GM18868 (cell line): ENCODE data around the gene GLG1.
"Not testable (repeated sequence)": the region's sequence is repeated elsewhere in the genome, so short reads cannot be mapped to it uniquely, and the experiment has no call there.

Source experiments
- ATAC-seq: cut with Tn5 transposase; IDR thresholded peaks from one replicate; pipeline ENCODE4 v1.9.1; 2021; ENCODE audit warnings: mild to moderate bottlenecking, moderate library complexity; ENCODE audit not compliant: unreplicated experiment

The GLG1 gene

DNA sequence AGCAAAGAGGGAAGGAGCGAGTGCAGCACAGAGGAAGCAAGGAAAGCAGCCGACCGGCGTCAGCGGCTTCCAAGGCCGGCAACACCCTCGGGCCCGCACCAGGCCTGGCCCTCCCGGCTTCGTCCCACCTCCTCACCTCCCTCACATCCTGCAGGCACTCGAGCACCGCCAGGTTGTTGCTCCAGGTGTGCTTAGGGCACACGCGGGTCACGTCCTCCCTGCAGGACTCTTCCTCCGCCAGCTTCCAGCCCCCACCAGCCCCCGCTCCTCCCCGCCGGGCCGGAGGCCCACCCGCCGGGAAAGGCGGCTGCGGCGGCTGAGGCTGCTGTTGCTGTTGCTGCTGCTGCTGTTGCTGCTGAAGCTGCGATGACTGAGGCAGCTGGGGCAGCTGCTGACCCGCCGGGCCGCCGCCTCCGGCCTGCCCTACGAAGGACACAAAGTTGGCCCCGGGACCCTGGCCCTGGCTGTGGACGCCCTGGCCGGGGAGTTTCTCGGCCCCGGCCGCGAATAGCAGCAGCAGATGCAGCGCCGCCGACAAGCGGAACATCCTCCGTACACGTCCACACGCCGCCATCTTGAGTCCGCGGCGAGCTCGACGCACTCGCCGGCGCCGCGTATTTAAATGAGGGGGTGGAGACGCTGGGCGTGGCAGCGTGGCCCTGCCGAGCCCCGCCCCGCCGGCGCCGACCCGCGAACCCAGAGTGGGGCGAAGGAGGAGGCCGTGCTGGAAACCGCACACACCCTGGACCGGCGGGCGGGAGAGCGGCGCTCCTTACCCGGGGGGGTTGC, at the start of gene GLG1:
TSS of gene GLG1 (minus strand) at position 594 of the 789 bp plus-strand sequence. CDS start at position 574, 20 bp downstream.
- peak; percentile 94 for ATAC-seq

DNA sequence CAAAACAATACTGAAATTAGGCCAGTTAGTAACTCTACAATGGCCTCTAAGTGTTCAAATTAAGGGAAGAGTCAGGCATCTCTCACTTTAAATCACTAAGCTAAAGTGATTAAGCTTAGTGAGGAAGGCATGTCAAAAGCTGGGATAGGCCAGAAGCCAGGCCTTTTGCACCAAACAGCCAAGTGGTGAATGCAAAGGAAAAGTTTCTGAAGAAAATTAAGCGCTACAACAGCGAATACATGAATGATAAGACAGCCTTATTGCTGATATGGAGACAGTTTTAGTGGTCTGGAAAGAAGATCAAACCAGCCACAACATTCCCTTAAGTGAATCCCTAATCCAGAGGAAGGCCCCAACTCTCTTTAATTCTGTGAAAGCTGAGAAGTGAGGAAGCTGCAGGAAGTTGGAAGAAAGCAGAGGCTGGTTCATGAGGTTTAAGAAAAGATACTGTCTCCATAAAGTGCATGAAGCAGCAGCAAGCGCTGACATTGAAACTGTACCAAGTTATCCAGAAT, 47.7 kb upstream of the GLG1 start:
- ATAC-seq, result no peak

DNA sequence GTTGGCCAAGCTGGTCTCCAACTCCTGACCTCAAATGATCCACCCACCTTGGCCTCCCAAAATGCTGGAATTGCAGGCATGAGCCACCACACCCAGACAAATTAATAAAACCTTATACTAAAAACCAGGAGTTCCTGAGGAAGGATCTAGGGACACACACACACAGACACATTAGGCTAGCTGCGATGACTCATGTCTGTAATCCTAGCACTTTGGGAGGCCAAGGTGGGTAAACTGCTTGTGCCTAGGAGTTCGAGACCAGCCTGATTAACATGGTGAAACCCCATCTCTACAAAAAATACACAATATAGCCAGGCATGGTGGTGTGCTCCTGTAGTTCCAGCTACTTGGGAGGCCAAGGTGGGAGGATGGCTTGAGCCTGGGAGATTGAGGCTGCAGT, 46.0 kb upstream of the GLG1 start:
- ATAC-seq, result not testable (repeated sequence)

DNA sequence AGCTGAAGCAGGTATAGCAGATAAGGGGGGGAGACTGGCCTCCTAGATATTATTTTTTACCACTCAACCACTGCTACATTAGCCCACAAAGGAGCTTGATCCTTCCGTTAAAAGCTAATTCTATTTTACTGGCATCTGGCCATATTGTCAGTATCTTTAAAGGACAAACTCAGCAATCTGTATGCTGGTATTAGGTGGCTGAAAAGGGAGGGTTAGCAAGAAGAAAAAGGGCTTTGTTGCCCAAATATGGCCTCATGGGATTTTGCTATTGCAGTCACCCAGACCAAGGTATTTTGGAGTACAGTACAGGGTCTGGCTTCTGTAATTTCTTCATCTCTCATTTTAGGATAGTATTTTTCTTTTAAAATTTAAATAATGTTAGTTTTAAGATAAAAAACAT, 45.3 kb upstream of the GLG1 start:
- no peak for ATAC-seq

DNA sequence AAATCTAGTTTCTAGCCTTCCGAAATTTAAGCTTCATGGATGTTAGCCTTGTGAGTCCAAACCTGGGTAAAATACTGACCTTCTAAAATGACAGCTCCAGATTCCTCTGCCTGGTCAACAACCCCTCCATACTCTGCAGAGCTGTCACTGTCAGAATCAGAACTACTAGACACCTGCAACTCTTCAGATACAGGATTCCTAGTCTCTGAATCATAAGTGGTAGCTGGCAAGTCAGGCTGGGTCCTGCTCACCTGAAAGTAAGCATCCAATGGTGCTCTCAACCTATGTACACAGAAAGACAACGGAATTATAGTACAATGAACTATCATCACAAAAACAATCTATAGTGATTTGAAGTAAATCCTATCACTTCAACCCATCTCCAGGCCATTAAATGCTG, 44.9 kb upstream of the GLG1 start:
- no peak for ATAC-seq

DNA sequence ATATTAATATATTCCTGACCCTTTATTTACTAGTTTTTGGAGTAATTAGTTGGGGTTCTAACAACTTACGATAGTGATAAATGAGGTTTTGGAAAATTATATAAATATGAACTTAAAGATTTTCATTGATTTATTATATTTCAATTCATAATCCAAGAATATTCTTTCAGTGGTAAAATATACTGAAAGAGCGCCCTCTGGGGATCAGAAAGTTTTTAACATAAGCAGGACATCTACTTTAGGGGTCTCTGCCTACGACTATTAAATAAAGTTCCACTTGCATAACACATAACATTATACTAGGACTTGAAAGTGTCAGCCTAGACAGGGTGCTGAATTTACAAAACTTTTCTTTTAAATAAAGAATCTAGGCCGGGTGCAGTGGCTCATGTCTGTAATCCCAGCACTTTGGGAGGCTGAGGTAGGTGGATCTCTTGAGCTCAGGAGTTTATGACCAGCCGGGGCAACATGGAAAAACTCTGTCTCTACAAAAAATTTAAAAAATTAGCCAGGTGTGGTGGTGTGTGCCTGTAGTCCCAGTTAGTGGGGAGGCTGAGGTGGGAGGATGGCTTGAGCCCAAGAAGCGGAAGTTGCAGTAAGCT, 44.2 kb upstream of the GLG1 start:
- ATAC-seq, result no peak

DNA sequence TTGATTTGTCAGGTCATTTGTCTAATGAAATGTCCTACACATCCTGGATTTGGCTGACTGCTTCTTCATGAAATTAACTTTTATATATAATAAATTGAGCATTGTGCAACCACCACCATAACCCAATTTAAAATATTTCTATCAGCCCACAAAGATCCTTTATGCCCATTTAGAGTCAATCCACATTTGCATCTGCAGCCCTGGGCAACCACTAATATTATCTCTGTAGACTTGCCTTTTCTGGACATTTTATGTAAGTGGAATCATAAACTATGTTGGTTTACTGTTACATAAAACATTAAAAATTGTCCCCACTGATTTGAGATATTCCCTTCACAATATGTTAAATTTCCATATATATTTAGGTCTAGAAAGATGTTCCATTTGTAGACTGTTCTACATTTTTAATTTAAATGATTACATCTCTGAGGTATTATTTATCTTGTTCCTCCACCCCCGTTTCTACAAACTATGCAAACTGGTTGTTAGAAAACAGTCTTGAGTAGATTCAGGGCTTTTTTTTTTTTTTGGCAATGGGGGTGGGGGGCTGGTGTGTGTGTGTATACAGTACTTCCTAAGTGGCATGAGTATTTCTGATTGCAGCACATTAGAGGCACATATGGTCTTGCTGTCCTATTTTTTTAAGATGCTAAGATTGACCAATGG, 43.1 kb upstream of the GLG1 start:
- ATAC-seq, result no peak

DNA sequence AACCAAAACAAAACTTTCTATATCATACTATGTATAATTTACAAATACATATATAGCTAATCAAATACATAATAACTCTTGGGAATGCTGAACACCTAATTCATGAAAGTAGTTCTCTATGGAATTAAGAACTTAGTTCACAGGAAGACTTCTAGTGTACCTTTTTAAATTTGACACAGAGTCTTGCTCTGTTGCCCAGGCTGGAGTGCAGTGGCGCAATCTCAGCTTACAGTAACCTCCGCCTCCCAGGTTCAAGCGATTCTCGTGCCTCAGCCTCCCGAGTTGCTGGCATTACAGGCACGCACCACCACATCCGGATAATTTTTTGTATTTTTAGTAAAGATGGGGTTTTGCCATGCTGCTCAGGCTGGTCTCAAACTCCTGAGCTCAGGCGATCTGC, 35.1 kb upstream of the GLG1 start:
- ATAC-seq, result no peak

DNA sequence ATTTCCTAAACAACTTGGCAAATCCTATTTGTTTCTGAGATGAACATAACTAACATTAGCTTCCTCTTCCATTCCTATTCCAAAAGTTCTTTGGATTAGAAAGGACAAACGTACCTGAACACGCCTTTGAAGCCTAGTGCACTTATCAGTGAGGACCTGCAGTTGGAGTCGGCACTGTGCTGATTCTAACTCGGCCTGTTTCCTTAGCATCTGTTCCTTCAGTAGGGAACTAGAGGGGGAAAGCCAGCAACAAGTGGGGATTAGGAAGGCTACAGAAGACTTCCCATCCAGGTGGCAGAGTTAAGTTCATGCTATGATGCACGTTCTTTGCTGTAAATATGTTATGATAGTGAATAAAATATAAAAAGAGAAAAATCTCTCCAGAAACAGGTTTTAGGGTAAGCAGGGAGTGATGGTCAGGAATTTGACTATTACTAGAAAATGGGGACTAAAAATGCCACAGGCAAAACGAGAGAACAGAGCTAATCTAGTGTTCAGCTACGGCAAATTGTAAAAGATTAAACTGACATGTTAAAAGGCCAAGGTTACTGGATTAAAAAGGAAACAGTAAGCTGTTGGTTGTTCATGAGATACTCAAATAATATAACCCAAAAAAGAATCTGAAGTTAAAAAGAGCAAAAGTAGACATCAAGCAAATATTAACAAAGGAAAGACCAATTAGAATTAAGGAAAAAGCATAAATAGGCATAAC, 31.0 kb upstream of the GLG1 start:
- no peak for ATAC-seq

DNA sequence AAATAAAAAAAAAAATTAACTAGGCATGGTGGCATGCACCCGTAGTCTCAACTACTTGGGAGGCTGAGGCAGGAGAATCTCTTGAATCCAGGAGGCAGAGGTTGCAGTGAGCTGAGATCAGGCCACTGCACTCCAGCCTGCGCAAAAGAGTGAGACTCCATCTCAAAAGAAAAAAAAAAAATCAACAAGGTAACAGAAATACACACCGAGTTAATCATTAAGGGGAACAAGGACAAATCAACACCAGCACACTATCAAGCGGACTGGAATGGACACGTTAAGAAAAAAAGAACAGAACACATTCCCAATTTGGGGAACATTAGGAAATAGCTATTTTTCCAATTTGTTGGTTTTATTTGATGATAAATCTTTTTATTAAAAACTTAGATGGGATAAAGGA, 28.4 kb upstream of the GLG1 start:
- no peak for ATAC-seq

DNA sequence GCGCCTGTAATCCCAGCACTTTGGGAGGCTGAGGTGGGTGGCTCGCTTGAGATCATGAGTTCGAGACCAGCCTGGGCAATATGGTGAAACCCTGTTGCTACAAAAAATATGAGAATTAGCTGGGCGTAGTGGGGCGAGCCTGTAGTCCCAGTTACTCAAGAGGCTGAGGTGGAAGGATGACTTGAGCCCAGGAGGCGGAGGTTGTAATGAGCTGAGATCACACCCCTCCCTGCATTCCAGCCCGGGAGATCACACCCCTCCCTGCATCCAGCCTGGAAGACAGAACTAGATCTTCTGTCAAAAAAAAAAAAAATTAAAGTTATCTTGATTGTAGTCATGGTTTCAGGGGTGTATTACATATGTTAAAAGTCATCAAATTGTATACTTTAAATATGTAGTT, 26.8 kb upstream of the GLG1 start:
- ATAC-seq, result no peak

DNA sequence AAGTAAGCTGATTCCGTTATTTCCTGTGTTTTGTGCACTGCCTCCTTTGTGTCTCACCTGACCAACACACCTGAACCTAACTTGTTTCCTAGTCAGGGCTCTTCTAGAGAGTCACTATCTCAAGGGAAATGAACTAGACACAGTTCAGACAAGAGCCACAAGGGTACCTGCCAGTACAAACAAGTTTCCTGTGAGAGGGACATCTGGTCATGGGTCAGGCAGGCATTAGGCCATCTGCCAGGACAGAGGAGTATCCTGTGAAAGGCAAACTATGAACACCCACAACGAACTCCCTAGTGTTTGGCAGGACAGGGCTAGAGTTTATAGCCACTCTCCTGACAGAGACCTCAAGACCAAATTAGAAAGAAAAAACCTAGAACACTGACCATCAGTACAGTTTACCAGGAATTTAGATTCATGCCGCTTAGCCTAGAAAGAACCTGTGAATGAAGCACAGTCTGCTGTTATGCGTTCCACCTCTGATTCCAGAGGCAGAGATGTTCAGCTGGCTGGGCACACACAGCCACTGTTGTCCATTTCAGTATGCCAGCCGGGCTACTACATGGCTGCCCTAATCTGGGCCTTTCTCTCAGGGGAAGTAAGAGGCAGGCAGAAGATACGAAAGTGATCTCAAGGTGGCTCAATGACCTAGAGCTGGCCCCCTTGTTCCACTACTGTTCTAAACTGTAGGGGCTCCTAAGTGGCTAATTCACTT, 20.7 kb upstream of the GLG1 start:
- no peak for ATAC-seq

DNA sequence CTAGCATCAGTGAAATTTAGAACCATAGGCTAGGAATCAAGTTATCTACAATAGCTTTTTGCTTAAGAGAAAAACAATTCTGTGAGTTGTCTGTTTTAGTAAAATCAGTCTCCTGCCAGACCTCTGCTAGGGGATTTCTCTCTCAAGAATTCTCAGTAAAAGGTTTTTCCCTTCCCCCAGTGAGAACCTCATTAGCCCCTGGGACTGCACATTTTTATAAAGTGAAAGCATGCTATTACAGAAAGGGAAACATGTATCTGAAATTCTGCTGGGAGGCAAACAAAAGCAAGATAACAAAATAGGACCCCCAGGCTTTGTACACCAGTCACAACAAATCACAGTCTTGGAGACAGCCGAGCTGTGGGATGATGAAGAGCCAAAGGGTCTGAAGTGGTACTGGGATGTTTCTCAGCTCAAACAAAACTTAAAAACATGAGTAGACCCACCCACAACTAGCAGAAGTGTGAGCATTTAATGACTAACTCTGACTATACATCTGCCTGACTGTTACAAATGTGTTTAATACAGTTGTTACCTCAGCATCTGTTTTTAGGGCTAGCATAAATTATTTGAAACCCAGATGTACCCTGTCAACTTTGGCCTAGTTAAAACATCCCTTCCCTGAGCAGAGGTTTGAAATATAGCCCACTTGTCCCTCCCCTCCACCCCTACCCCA, 20.0 kb upstream of the GLG1 start:
- ATAC-seq, result peak; percentile 67

DNA sequence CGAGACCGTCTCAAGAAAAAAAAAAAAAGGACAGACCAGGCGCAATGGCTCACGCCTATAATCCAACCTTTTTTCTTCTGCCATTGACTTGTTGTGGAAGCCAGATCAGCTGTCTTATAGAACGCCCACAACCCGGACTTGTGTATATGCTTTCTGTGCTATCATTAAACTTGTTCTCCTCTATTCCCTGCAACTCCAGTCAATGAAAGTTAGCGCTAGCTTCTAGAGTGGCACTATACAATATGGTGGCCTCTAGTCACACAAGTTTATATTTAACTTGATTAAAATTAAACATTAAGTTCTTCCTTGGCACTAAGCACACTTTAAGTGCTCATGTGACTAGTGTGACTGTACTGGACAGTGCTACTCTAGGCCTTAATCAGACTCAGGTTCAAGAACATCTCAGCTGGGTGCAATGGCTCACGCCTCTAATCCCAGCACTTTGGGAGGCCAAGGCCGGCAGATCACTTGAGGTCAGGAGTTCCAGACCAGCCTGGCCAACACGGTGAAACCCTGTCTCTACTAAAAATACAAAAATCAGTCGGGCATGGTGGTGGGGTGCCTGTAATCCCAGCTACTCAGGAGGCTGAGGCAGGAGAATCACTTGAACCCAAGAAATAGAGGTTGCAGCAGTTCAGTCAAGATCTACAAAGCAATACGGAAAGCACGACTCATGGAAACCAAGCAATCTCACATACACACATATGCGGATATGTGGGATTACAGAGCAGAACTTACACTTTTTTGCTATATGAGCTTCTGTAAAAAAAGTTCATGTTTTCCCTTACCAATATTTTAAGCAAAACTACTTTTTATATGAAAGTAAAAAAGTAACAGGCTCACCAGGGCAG, 18.8 kb upstream of the GLG1 start:
- no peak for ATAC-seq

DNA sequence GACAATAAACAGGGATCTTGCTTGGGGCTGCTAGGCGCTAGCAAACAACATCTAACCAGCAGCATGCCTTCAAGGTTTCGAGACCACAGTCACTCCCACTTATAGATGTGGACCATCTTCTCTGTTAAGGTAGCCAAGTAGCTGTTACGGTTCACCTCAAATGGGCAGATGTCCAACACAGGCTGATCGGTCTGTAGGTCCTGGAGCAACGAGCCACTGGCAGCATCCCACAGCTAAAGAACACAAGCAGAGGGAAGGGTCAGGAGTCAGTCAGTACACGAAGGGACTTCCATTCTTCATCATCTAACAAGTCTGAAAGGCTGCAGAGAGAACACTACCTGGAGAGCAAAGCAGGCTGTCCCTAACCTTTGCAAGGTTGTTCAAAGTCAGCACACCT, 16.9 kb upstream of the GLG1 start:
- no peak for ATAC-seq

DNA sequence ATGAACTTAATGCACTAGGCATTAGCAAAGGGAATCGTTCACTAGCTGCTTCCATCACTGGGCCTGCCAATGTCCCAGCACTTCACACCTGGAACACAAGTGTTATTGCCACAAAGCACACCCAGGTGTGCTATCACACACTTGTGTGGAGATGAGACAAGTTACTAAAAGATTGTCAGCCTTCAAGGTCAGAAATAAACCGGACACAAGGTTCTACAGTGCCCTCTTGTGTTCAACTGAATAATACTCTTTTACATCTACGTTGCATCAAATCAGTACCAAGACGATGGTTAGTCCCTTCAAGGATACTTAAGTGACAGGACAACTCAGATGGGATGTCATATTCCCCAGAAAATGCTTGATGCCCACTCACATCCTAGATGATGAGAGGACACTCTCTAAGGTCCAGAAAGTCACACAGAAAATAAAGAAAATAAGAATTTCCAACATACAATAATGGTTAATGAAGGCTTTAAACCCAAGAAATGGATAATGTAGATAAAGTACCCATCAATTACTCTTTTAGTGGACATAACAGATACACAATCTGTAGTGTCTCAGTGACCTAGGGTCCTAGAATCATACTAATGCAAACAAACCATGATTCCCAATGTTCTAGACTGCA, 16.4 kb upstream of the GLG1 start:
- ATAC-seq, result no peak

DNA sequence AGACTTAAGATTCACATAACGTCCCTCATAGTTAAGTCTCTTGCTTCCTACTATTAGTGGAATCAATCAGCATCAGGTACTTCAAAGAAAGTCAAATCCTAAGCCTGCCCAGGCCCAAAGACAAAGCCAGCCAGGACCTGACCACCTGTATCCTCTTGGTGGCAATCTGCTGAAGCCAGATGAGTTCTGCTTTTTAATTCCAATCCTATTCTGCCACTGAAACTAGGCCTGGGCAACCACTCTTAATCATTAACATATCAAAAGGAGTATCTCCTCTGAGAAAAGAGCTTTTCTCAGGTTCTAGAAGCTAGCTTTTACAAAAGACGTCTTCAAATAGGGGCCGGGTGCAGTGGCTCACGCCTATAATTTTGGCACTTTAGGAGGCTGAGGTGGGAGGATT, 15.1 kb upstream of the GLG1 start:
- no peak for ATAC-seq

DNA sequence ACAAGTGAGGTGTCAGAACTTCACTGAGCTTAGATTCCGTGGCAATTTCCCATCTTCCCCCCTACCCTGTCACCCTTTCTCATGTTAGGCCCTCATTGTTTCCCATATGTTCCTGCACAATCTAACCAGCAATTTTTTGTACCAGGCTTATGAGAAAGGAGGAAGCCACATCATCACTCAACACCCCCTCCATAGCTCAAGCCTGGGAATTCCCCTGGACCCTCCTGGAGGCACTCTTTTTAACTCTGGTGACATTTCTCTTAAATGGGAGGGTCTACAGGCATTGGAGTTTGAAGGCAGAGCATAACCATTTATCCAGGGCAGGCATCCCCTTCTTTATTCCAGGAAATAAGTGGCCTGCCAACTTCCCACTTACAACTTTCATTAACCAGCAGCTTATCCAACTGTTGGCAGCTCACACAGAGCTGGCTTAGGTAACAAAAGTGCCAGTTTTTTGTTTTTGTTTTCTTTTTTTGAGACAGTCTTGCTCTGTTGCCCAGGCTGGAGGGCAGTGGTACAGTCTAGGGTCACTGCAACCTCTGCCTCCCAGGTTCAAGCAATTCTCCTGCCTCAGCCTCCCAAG, 10.4 kb upstream of the GLG1 start:
- no peak for ATAC-seq
